ENCODE measurements around the gene ZNF821.
"Not testable (repeated sequence)": the region's sequence is repeated elsewhere in the genome, so short reads cannot be mapped to it uniquely, and the experiment has no call there.

The ZNF821 gene

DNA sequence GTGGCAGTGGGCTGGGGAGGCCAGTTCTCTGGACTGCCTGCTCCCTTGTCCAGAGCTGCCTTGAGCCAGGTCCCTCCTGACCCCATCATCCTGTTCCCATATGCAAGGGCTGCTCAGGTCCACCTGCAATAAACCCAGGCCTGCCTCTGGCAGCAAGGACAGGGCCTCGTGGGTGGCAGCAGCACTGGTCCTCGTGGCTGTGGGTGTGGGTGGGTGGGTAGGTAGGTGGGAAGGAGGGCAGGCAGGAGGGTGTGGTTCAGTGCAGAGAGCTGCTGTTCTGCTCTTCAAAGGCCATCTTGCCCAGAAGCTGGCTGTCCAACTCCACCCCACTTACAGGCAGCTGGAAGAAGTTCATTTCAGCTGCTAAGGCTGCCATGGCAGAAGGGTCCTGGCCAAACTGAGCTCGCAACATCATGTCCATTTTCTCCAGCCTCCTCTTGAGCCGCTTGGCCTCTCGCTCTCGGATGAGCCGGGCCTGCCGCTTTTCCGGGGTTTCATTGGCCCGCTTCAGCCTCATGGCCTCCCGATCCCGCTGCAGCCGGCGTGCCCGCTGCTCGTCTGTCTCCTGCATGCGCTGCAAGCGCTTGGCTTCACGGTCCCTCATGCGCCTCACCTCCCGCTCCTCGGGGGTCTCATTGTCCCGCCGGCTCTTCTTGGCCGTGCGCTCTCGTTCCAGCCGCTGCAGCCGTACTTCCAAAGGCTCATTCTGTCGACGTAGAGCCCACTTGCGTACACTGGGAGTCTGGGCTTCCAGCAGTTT is 24.0 kb downstream of the ZNF821 start:
- no peak for DNase-seq (ENCODE audit: low read depth in 2 of 2, low spot score in 1 of 2)

GRCh38 chr16:71855937-71856662 is 27.9 kb downstream of the ZNF821 start:
- no peak for DNase-seq (ENCODE audit: low read depth in 2 of 2, low spot score in 1 of 2)

DNA sequence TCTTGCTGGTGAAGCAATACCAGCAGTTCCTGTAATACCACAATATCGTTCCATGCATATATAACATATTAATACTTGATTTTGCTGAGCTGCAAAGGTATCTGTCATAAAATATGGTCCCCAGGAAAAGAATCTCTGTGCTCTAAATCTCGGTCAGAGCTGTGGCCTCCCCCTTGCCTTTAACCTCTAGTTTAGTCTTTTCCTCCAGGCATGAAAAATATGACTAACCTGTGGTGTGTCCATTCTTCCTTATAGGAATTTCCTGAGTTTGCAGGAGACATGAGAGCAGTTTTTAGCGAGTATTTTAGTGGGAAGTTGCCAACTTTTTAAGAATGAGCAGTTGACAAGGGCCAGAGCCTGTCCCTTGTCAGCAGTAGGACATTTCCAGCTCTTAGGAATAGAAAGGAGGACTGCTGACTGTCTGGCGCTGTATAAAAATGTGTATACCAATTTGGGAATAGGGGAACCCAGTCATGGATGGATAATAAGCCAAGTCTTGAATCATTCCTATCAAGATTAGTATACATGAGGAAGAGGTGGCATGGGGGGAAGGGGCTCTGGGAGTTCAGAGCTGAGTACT is 29.5 kb downstream of the ZNF821 start:
- DNase-seq (ENCODE audit: low read depth in 2 of 2, low spot score in 1 of 2) = no peak

DNA sequence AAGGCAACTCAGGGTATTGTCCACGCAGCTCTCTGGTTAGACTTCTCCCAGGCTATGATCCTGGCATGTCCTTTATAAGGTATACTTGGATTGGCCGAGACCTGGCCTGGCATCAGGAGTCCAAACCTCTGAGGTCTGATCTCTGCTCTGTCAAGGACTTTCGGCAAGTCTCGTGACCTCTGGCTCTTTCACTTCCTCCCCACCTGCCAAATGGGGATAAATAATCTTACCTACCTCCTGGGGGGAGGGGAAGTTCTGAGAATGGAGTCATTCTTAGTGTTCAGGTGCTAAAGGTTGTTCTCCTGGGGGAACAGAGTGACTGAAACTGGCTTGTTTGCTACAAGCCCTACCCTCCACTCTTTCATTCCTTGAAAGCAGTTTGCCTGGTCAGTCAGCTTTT is 30.6 kb downstream of the ZNF821 start:
- no peak for DNase-seq (ENCODE audit: low read depth in 2 of 2, low spot score in 1 of 2)

DNA sequence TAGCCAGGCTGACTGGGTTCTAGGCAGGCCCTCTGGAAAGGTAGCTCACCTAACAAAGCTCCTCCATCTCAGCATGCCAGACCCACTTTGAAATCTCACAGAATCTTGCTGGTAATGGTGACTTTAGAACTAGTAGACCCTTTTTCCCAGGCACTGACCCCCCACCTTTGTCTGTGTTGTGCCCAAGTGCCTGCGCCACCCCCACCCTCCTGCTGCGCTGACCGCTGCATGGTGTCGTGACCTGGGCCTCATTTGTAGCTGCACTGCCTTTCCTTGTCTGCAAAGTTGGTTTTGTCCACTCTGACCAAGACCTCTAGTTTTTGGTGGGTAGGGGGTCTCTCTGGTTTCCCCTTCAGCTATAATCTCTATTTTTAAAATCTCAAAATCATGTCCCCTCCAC is 31.4 kb downstream of the ZNF821 start:
- no peak for DNase-seq (ENCODE audit: low read depth in 2 of 2, low spot score in 1 of 2)

DNA sequence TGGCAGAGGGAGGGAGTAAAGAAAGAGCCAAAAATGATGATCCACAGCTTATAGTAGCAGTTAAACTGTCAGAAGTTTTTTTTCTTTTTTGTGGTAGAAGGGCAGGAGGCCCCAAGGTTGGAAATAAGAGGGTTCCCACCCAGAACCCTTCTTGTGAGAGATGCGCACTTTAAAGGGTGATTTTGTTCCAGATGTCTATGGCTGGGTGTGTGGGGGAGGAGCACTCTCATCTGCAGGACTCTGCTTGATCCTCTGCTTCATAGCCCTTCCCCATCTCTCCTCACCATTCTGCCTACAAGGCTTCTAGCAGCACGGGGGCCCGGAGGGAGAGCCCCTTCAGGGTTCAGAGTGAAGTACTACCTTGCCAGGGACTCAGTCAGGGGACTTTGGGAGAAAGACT is 31.8 kb downstream of the ZNF821 start:
- DNase-seq (ENCODE audit: low read depth in 2 of 2, low spot score in 1 of 2) = no peak

GRCh38 chr16:71851746-71852145 is 32.2 kb downstream of the ZNF821 start:
- no peak for DNase-seq (ENCODE audit: low read depth in 2 of 2, low spot score in 1 of 2)

- DNase-seq (ENCODE audit: low read depth in 2 of 2, low spot score in 1 of 2) = no peak
Observed at GRCh38 chr16:71848622-71849021, 35.4 kb downstream of the ZNF821 start.

DNA sequence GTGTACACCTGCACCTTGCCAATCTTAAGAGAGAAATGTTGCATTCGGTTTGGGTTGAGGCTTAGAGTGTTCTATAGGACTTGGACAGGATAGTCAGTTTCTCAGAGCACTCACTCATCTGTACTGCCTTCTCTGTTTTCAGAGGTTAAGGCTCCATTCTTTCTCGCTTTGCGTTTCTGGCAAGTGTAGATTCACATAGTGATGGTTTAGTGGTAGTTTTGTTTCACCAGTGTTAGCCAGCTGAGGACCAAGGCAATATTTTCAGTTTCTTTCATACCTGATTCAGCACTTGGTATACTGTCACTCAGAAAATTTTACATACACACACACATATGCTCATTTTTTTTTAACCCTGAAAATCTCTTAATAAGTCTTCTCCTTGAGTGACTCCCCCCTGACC is 36.9 kb downstream of the ZNF821 start:
- no peak for DNase-seq (ENCODE audit: low read depth in 2 of 2, low spot score in 1 of 2)

DNA sequence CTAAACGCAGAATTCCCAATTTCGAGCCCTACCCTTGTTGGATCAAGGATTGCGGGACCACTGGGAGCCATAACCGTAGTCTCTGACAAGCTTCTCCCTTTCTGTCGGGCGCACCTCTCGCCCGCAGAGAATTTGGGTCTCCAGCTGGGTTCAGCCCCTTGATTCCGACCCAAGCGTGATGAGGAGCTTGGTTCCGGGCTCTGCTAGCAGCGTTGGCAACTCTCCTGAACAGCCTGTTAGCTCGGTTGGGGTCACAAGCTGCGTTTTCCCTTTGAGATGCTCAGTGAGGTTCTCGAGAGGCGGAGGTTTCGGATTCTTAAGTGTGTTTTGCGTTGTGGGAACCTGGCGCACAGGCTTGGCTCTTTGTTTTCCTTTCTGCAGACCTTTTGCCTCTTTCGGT is 37.6 kb downstream of the ZNF821 start:
- DNase-seq (ENCODE audit: low read depth in 2 of 2, low spot score in 1 of 2) = no peak

- DNase-seq (ENCODE audit: low read depth in 2 of 2, low spot score in 1 of 2) = peak; percentile 82 to 87
Observed at GRCh38 chr16:71845639-71846430, 38.1 kb downstream of the ZNF821 start, which contains the start of gene ATXN1L. TSS of gene ATXN1L (plus strand) at chr16:71845976. CDS start at chr16:71849741, 3,765 bp downstream.

- DNase-seq (ENCODE audit: low read depth in 2 of 2, low spot score in 1 of 2) = no peak
Observed at GRCh38 chr16:71843572-71843971, 40.4 kb downstream of the ZNF821 start.

DNA sequence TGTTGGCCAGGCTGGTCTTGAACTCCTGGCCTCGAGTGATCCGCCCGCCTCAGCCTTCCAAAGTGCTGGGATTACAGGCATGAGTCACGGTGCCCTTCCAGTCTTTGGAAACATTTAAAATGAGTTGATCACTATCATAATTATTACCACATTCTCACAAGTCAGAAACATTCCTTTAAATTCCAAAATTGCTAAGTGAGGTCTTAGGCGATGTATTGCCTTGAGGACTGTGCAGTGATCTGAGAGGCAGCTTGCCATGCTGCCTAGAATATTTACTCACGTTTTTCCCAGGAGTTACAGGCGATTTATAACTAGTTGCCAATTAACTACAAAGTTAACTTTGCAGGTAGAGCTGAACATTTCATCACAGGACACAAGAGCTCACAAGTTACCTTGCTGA is 43.9 kb downstream of the ZNF821 start:
- DNase-seq (ENCODE audit: low read depth in 2 of 2, low spot score in 1 of 2) = no peak

DNA sequence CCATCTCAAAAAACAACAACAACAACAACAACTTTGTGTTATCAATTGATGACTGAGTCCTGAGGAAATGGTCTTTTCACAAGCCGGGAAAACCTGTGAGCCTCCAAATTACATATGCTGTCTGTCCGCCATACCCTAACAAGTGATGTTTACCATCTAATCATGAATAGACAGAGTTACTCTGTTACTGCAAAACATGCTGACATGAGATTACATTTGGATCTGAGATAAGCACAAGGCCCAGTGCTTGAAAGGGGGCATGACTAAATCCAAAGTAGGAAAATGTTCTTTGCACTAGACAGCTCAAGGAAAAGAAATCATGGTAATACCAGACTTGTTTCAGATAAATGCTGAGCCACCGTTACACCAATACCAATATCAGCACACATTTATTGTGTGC is 46.8 kb downstream of the ZNF821 start:
- DNase-seq (ENCODE audit: low read depth in 2 of 2, low spot score in 1 of 2) = no peak

- DNase-seq (ENCODE audit: low read depth in 2 of 2, low spot score in 1 of 2) = no peak
Observed at GRCh38 chr16:71834291-71834690, 49.7 kb downstream of the ZNF821 start.

GRCh38 chr16:71832112-71832511 is 51.9 kb downstream of the ZNF821 start:
- not testable (repeated sequence) for DNase-seq (ENCODE audit: low read depth in 2 of 2, low spot score in 1 of 2)

- DNase-seq (ENCODE audit: low read depth in 2 of 2, low spot score in 1 of 2) = not testable (repeated sequence)
Observed at GRCh38 chr16:71831698-71832097, 52.3 kb downstream of the ZNF821 start.

GRCh38 chr16:71830359-71830758 is 53.6 kb downstream of the ZNF821 start:
- DNase-seq (ENCODE audit: low read depth in 2 of 2, low spot score in 1 of 2) = no peak

DNA sequence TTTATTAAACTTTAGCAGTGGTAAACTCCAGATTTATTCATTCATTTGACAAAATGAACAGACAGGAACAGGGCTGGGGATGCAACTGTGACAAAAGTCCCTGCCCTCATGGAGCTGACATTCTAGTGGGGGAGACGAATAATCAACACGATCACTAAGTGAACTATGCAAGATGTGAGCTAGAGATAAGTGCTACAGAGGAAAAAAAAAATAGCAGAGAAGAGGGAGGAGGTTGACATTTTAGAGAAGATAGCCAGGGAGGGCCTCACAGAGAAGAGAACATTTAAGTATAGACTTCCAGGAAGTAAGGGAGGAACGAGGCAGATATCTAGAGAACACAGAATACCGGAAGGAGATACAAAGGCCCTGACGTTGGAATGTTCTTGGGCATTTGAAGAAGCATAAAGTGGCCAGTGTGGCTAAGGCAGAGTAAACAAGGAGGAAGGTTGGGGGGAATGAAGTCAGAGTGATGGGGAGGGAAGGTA is 57.4 kb downstream of the ZNF821 start:
- DNase-seq (ENCODE audit: low read depth in 2 of 2, low spot score in 1 of 2) = no peak

- DNase-seq (ENCODE audit: low read depth in 2 of 2, low spot score in 1 of 2) = not testable (repeated sequence)
Observed at GRCh38 chr16:71817155-71817500, 66.9 kb downstream of the ZNF821 start.

- no peak for DNase-seq (ENCODE audit: low read depth in 2 of 2, low spot score in 1 of 2)
Observed at GRCh38 chr16:71811261-71811803, 72.7 kb downstream of the ZNF821 start.

All from stimulated activated CD8-positive, alpha-beta memory T cell treated with anti-CD3 and anti-CD28 coated beads, Interleukin-4, amount 100 ng/mL, for 4 hours (primary cell).